Activated naive CD8-positive, alpha-beta T cell treated with anti-CD3 and anti-CD28 coated beads for 36 hours (primary cell): Measurements from ENCODE around the gene DCLK1. TPM values are rescaled to one million over a fixed set of nuclear protein-coding genes. Genes with fewer than 3 reads are reported as not detected.

Experiments
- DNase-seq: peaks from one replicate; pipeline ENCODE4 v3.0.0; 2021
- H3K27ac Mint-ChIP-seq: one replicate; pipeline ENCODE4 v1.8.0; 2022; ENCODE audit warnings: mild to moderate bottlenecking, moderate library complexity, mixed read lengths
- H3K27me3 Mint-ChIP-seq: one replicate; pipeline ENCODE4 v1.8.0; 2022; ENCODE audit warnings: mild to moderate bottlenecking, mixed read lengths
- H3K36me3 Mint-ChIP-seq: one replicate; pipeline ENCODE4 v1.8.0; 2021; ENCODE audit warnings: mild to moderate bottlenecking, mixed read lengths
- H3K4me1 Mint-ChIP-seq: one replicate; pipeline ENCODE4 v1.8.0; 2021; ENCODE audit warnings: mixed read lengths
- H3K4me3 Mint-ChIP-seq: one replicate; pipeline ENCODE4 v1.8.0; 2022; ENCODE audit warnings: mild to moderate bottlenecking, moderate library complexity, mixed read lengths
- H3K9me3 Mint-ChIP-seq: one replicate; pipeline ENCODE4 v1.8.0; 2022; ENCODE audit warnings: mixed read lengths
- total RNA-seq, 2 experiments: library from RNA; stranded (reverse); gene quantifications; one replicate each; pipeline ENCODE4 v1.2.3, GENCODE V29; 2021

The DCLK1 gene
- total RNA-seq, result not detected

DNA sequence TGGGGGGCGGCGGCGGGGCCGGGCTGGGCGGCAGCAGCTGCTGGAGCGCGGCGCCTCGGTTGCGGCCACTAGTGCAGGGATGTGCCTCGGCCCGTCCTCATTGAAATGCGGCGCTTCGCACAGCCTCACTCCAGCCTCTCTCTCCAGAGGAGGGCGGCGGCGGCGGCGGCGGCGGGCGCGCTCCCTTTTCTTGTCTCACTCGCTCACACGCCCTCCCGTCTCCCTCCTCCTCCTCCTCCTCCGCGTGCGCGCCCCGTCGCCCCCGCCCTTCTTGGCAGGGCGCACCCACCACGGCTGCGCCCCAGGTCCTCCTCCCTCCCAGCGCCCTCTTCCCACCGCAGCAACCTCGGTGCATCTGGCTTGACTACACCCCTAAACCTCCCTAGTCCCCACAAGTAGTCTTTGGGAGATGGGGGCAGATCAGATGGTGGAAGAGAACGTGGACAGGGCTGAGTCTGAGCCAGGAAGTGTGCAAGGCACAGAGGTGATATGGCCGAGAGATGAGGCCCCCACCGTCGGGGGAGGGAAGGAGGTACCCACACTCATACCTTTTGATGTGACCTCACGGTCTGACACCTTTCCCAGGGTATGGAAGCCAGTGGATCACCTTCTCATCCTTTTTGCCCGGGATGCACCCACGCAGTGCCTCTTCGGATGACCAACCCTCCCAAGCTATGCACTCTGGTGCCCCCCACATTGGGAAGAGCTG, at the start of gene DCLK1:
TSS of gene DCLK1 (minus strand) at position 161 of the 709 bp plus-strand sequence.
- no peak for DNase-seq
- Mint-ChIP-seq H3K36me3 (no peaks in the 10 kb centered on the region), H3K27ac (no peak within 1 kb of the TSS), H3K9me3 (no peaks in the 10 kb centered on the region), H3K4me1 (peaks cover 2% of the 10 kb centered on the region), H3K4me3 (no peak within 1 kb of the TSS), H3K27me3 (peaks cover 47% of the 10 kb centered on the region)

- Mint-ChIP-seq H3K9me3 (no peaks in the 10 kb centered on the region), H3K27ac (no peak overlapping the region), H3K27me3 (no peaks in the 10 kb centered on the region), H3K4me3 (no peak overlapping the region), H3K4me1 (no peaks in the 10 kb centered on the region), H3K36me3 (no peaks in the 10 kb centered on the region)
- DNase-seq, result no peak
These were observed 44.4 kb upstream of the DCLK1 start for GRCh38 chr13:36175621-36176020.

- no peaks in the 10 kb centered on the region for H3K36me3 Mint-ChIP-seq
- H3K27ac Mint-ChIP-seq, result no peak overlapping the region
- no peak overlapping the region for H3K4me3 Mint-ChIP-seq
- no peaks in the 10 kb centered on the region for H3K27me3 Mint-ChIP-seq
- H3K9me3 Mint-ChIP-seq, result no peaks in the 10 kb centered on the region
- H3K4me1 Mint-ChIP-seq, result no peaks in the 10 kb centered on the region
- DNase-seq, result no peak
These were observed 43.7 kb upstream of the DCLK1 start for GRCh38 chr13:36174923-36175322.

DNA sequence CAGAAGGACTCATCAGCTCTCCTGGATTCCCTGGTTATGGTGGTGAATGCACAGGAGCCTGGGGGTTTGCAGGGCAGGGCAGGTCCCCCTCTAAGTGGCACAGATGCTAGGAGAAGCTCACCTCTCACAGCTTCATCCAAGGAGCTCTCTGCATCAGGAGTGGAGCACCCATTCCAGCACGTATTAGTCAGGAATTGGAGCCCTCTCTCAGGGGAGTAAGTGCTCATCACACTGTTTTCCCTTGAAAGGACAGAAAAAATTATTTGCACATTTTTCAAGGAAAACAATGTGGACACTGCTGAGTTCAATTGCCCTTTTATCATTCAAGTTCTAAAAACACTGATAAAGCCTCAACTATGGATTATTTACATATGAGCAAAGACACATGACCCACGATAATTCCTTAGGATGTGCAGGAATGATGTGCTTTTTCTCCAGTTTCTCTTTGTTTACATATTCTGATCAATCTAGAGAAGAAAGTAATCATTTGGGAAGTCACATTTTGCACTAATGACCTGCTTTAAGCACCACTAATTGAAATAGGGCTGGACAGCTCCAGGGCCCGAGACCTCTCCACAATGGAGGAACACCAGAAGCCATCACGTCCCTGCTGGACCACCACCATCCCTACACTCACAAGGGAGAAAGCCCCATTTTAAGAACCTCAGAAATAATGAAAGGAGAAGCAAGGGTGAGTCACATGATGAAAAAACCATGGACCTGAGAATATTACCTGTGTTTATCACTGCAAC, 42.6 kb upstream of the DCLK1 start:
- no peak for DNase-seq
- Mint-ChIP-seq H3K36me3 (no peaks in the 10 kb centered on the region), H3K27ac (no peak overlapping the region), H3K9me3 (no peaks in the 10 kb centered on the region), H3K4me1 (no peaks in the 10 kb centered on the region), H3K27me3 (no peaks in the 10 kb centered on the region), H3K4me3 (no peak overlapping the region)

DNA sequence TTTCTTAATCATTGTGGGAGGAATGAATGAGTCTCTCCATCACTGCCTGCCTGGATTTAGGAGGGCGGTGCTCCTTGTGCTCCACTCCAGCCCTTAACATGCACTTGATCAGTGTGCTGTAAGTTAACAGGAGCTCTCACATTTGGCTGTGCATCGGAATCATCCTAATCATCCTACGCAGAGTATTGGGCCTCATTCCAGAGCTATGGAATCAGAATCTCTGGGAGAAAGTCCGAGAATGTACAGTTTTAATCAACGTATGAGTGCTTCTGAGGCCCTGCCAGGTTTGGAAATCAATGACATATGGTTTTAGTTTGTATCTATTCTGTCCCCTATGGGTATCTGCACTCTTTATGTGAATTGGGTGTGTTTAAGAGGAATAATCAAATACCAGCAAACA, 34.9 kb upstream of the DCLK1 start:
- no peaks in the 10 kb centered on the region for H3K4me1 Mint-ChIP-seq
- H3K9me3 Mint-ChIP-seq, result no peaks in the 10 kb centered on the region

DNA sequence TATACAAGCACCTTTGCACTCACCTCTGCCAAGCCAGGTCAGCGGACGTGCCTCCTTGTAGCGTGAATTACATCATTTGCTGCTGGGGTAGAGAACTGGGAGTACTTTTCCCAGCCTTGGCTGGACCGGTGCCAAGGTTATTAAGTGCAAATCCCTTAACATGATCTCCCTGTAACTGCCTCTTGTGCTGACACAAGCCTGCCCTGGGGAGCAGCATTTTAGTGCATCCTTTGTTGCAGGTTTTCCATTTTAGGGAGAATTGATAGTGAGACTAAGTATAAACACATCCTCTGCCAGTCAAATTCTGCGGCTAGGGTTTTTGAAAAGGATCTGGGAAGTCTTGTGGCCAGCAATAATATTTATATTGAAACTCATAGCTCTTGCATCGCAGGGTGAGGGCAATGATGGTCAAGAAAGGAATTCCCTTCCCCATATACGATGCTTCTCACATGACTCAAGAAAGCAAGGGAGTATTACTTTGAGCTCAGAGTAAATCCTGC, 32.7 kb upstream of the DCLK1 start:
- Mint-ChIP-seq H3K27ac (no peak overlapping the region), H3K9me3 (no peaks in the 10 kb centered on the region), H3K27me3 (no peaks in the 10 kb centered on the region), H3K36me3 (no peaks in the 10 kb centered on the region), H3K4me3 (no peak overlapping the region), H3K4me1 (no peaks in the 10 kb centered on the region)
- DNase-seq, result no peak

More for the DNA sequence above, 34.9 kb upstream of the DCLK1 start:
- no peak for DNase-seq
- H3K27ac Mint-ChIP-seq, result no peak overlapping the region
- H3K36me3 Mint-ChIP-seq, result no peaks in the 10 kb centered on the region
- H3K4me3 Mint-ChIP-seq, result no peak overlapping the region
- no peaks in the 10 kb centered on the region for H3K27me3 Mint-ChIP-seq

DNA sequence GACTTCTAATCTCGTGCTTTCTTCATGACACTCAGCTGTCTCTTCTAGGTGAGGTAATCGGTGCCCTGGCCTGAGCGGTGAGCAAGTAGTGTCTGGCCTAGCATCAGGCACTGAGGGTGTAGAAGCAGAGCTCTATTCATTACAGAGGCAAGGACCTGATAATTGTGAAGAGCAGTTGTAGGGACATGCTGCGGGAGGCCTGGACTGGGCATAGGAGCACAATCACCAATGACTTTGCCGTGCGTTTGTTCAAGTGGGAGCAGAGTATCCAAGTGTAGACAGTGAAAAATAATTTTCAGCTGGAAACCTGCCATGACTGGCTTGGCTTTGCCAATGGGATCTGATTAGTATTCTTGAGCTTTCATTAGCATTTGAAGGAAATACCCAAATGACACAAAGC, 32.1 kb upstream of the DCLK1 start:
- no peak overlapping the region for H3K27ac Mint-ChIP-seq
- H3K36me3 Mint-ChIP-seq, result no peaks in the 10 kb centered on the region
- H3K4me3 Mint-ChIP-seq, result no peak overlapping the region
- no peaks in the 10 kb centered on the region for H3K27me3 Mint-ChIP-seq
- H3K9me3 Mint-ChIP-seq, result no peaks in the 10 kb centered on the region
- DNase-seq, result no peak
- H3K4me1 Mint-ChIP-seq, result no peaks in the 10 kb centered on the region

DNA sequence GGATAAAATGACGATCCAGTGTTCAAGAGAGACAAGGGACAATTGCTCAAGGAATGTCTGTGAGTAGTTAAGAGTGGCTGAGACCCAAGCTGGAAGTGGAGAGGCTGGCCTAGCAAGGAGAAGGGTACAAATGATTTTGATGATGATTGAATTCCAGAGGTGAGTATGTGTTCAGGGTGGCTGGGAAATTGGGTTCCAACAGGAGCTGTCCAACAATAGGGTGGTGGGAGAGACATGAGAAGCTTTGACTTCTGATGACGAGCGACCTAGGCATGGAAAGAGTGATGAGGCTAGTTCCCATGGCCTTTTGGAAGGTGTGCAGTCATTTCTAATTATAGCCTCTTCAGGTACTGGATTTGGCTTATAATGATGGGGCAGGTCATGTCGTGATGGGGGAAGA, 29.1 kb upstream of the DCLK1 start:
- DNase-seq, result no peak
- Mint-ChIP-seq H3K4me1 (no peaks in the 10 kb centered on the region), H3K9me3 (no peaks in the 10 kb centered on the region)

DNA sequence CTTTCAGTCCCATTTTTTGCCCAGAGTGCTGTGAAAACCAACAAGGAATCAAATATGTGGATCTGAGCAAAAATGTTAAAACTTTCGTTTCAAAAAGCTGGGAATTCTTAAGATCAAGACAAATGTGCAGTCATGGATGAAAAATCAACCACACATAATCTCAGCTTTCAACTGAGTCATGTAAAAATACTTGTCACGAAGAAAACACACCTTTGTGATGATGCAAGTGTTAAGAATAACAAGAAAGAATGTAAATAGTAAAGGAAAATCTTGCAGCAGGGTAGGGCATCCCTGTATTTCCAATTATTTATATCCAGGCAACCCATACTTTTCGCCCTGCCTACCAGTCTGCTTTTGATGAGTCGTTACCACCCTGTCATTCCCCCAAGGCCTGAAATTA, 27.4 kb upstream of the DCLK1 start:
- Mint-ChIP-seq H3K36me3 (no peaks in the 10 kb centered on the region), H3K4me1 (no peaks in the 10 kb centered on the region), H3K27me3 (peaks cover 20% of the 10 kb centered on the region), H3K27ac (no peak overlapping the region), H3K9me3 (no peaks in the 10 kb centered on the region), H3K4me3 (no peak overlapping the region)
- DNase-seq, result no peak

More for the DNA sequence above, 29.1 kb upstream of the DCLK1 start:
- Mint-ChIP-seq H3K36me3 (no peaks in the 10 kb centered on the region), H3K27me3 (peaks cover 5% of the 10 kb centered on the region), H3K4me3 (no peak overlapping the region), H3K27ac (no peak overlapping the region)

DNA sequence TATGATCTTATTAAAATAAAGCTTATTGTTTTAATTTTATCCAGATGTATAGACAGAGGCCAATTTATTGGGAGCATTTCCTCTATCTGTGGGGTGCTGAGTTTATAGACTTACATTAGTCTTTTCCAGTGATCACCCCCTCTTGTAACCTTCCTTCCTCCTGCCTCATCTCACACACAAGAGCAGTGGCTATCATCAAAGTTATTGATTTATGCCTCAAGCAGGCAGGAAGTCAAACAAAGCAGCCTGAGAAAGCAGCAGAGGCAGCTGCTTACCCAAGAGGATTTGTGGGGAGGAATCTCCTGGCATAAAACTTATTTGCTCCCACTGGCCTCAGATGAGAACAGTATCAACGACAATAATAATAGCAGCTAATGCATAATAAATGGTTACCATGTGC, 26.3 kb upstream of the DCLK1 start:
- no peaks in the 10 kb centered on the region for H3K9me3 Mint-ChIP-seq
- DNase-seq, result no peak
- H3K27me3 Mint-ChIP-seq, result peaks cover 23% of the 10 kb centered on the region
- no peaks in the 10 kb centered on the region for H3K36me3 Mint-ChIP-seq
- H3K27ac Mint-ChIP-seq, result no peak overlapping the region
- H3K4me3 Mint-ChIP-seq, result no peak overlapping the region
- H3K4me1 Mint-ChIP-seq, result no peaks in the 10 kb centered on the region

DNA sequence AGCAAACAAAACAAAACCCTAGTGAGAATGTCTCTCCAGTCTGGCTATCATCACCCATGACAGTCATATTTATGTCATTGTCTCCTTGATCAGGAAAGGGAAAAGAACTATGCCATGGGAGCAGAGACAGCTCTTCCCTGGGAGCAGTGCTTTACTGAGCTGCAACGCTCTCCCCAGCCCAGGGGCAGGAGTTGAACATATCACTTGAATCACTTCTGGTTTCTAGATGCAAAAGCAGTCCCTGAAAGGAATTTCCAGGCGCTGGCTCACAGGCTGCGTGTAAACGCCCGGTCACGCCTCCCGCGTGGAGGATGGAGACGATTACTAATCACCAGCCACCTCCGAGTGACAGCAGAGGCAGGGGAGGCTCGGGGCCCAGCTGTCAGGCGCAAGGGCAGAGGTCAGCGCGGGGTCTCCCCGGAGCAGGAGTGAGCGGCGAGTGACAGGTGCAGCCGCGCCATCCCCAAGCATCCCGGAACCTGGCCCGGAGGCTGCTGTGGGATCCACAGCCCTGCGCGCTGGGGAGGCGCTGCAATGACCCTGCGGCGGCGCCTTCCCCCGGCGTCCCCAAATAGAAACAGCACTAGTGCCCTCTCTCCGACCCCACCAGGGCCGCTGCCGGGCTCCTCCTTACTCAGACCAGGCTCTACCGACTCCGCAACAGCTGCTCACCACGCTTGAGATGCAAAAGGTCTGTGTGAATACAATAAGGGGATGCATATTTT, 23.5 kb upstream of the DCLK1 start:
- Mint-ChIP-seq H3K4me3 (no peak overlapping the region), H3K9me3 (peaks cover 3% of the 10 kb centered on the region), H3K4me1 (no peaks in the 10 kb centered on the region), H3K36me3 (no peaks in the 10 kb centered on the region), H3K27ac (no peak overlapping the region), H3K27me3 (peaks cover 27% of the 10 kb centered on the region)
- no peak for DNase-seq

DNA sequence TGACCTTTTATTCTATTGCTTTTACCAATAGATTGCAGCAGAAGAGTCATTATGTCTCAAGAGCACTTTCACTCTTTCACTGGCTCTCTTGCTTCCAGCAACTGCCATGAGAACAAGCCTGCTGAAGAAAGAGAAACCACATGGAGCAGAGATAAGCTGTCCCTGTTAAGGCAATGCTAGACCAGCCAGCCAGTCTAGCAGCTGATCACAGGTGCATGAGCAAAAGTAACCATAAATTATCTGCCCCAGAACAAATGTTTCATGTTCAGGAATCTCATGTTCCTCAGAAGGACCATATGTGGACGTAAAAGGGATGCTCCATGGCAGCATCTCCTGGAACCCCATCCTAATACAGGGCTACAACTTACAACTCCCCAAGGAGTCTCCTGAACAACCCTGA, 20.4 kb upstream of the DCLK1 start:
- H3K27me3 Mint-ChIP-seq, result peaks cover 28% of the 10 kb centered on the region
- H3K4me3 Mint-ChIP-seq, result no peak overlapping the region
- no peak for DNase-seq
- H3K27ac Mint-ChIP-seq, result no peak overlapping the region
- no peaks in the 10 kb centered on the region for H3K4me1 Mint-ChIP-seq
- H3K9me3 Mint-ChIP-seq, result peaks cover 5% of the 10 kb centered on the region
- no peaks in the 10 kb centered on the region for H3K36me3 Mint-ChIP-seq

DNA sequence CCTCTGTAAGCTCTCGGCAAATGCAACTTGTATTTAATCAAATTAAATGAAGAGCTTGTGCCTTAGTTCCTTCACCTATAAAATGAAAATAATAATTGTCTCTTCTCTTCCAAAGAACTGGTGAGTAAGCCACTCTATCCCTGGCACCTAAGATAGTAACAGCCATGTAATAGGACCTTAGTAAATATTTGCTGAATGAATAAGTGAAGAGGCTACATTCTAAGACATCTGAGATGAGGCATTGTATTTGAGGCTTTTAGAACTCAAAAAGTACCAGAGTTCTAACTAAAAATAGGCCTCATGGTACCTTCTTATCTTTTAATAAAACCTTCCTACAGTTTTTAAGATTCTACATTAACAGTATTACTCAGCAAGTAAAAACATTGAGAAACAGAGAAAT, 17.3 kb upstream of the DCLK1 start:
- Mint-ChIP-seq H3K27me3 (peaks cover 6% of the 10 kb centered on the region), H3K27ac (no peak overlapping the region), H3K4me1 (no peaks in the 10 kb centered on the region)

GRCh38 chr13:36147330-36147729, 16.1 kb upstream of the DCLK1 start:
- H3K36me3 Mint-ChIP-seq, result no peaks in the 10 kb centered on the region
- H3K4me3 Mint-ChIP-seq, result no peak overlapping the region
- peaks cover 5% of the 10 kb centered on the region for H3K9me3 Mint-ChIP-seq
- H3K4me1 Mint-ChIP-seq, result no peaks in the 10 kb centered on the region
- no peak overlapping the region for H3K27ac Mint-ChIP-seq
- DNase-seq, result no peak
- peaks cover 5% of the 10 kb centered on the region for H3K27me3 Mint-ChIP-seq

More for the DNA sequence above, 17.3 kb upstream of the DCLK1 start:
- H3K4me3 Mint-ChIP-seq, result no peak overlapping the region
- no peak for DNase-seq
- H3K9me3 Mint-ChIP-seq, result peaks cover 5% of the 10 kb centered on the region
- no peaks in the 10 kb centered on the region for H3K36me3 Mint-ChIP-seq

GRCh38 chr13:36146511-36147269, 15.5 kb upstream of the DCLK1 start:
- H3K27ac Mint-ChIP-seq, result no peak overlapping the region
- peaks cover 5% of the 10 kb centered on the region for H3K27me3 Mint-ChIP-seq
- peaks cover 5% of the 10 kb centered on the region for H3K9me3 Mint-ChIP-seq
- no peak for DNase-seq
- no peaks in the 10 kb centered on the region for H3K4me1 Mint-ChIP-seq
- H3K36me3 Mint-ChIP-seq, result no peaks in the 10 kb centered on the region
- no peak overlapping the region for H3K4me3 Mint-ChIP-seq
